Glomerular endothelial cell (primary cell): ENCODE results near the gene IRGM. TPM values are rescaled to one million over a fixed set of nuclear protein-coding genes. Genes with fewer than 3 reads are reported as not detected.
"Not testable (repeated sequence)": the region's sequence is repeated elsewhere in the genome, so short reads cannot be mapped to it uniquely, and the experiment has no call there.

ENCODE experiments used
- DNase-seq: peaks from one replicate; pipeline ENCODE4 v3.0.0-alpha.2; 2011; ENCODE audit warnings: low read depth, low spot score; ENCODE audit errors: extremely low read depth
- total RNA-seq: library from RNA; depleted of rRNA; stranded (reverse); fragments of >200 nt; gene quantifications from 2 replicates; pipeline ENCODE4 v1.2.3, GENCODE V29; 2015

IRGM gene, protein sequence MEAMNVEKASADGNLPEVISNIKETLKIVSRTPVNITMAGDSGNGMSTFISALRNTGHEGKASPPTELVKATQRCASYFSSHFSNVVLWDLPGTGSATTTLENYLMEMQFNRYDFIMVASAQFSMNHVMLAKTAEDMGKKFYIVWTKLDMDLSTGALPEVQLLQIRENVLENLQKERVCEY
- not detected in 2 replicates for total RNA-seq

DNA sequence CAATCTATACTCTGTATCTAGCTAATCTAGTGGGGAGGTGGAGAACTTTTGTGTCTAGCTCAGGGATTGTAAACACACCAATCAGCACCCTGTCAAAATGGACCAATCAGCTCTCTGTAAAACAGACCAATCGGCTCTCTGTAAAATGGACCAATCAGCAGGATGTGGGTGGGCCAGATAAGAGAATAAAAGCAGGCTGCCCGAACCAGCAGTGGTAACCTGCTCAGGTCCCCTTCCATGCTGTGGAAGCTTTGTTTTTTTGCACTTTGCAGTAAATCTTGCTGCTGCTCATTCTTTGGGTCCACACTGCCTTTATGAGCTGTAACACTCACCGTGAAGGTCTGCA lies at the start of gene IRGM:
IRGM (plus strand) TSS at position 214 of the 346 bp plus-strand sequence. CDS start 1,603 bp downstream, outside the sequence.
- not testable (repeated sequence) for DNase-seq

DNA sequence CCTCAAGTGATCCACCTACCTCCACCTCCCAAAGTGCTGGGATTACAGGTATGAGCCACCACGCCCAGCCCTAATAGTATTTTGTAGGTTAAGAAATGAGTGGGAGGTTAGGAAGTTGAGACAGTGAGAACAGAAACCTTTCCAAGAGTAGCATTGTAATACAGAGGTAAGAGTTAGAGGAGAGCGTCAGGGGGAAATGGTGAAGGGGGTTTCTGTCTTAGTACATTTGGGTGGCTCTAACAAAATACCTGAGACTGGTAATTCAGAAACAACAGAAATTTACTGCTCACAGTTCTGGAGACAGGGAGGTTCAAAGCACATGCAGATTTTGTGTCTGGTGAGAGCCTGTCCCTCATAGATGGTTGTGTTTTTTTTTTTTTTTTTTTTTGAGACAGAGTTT lies 48.9 kb upstream of the IRGM start:
- DNase-seq = no peak

DNA sequence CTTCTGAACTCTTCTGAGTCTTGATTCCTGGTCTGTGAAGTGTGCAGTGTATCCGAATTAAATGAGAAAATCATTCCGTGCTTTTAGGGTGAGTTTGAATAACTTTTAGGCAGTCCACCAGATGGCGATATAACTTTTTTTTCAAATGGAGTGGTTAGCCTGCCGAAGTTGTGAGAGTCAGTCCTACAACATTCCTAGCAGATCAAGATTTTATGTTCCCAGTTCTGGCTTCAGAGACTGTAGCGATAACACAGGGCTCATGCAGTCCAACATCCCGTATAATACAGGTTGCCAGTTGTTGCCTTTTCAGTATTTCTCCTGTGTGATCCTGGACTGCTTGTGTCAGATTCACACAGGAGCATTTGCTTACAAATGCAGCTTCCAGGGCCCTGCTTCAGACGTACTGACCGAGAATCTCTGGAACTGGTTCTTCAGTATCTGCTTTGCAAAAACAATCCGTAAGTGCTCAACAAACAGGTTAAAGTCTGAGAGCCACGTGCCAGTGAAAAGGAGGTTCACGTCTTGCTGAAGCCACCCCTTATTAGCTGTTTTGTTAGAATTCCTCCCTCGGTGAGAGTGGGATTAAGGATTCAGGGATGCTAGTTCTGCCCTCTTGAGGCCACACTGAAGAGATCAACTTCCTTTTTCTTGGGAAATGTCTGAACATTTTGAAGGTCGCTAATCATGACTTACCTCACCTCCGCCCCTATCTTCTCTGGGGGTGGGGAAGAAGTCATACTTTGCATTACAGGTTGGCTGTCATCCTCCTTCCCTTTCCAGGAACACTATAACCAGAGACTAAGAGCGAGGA lies 45.0 kb upstream of the IRGM start:
- DNase-seq = peak; percentile 56

DNA sequence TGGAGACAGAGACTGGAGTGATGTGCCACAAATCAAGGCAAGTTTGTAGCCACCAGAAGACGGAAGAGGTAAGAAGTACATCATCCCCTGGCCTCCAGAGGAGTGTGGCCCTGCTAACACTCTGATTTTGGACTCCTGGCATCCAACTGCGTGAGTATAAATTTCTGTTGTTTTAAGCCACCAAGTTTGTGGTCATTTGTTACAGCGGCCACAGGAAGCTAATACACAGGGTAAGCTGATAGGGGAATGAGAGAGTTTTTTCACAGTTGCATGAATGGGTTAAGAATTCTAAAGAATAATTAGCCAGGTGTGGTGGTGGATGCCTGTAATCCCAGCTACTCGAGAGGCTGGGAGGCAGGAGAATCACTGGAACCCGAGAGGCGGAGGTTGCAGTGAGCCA lies 41.9 kb upstream of the IRGM start:
- DNase-seq = no peak

DNA sequence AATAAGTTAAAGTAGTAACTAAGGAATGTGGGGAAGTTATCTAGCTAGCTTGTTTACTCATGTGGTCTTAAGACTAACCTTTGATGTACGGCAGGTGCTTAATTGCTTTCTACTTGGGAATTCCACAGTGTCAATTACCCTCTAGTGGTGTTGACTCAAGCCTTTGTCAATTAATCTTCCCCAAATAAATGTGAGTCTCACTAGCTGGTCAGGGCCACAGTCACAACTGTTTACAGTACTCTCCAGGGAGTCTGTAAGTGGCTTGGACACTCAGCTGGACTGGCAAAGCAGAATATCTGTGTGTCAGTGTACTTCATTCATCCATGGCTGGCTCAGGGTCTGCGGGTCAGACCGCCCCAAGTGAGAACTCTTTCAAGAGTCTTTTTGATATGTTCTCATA lies 37.0 kb upstream of the IRGM start:
- DNase-seq = no peak

DNA sequence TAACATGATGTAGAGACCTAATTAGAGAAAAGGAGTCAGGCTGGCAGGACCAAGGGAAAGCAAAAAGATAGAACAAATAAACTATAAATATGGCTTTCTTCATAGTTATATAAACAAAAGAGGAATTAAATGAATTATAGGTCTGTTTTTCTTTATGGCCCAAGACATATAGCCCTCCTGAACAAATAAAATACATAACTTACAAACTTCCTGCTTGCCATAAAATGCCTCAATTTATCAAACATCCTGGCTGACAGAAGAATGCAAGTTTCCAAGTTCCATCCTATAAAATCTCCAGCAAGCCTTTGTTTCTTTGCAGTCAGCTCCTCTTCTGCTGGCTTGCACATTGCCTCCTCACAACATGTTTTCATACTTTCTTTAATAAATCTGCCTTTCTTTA lies 31.3 kb upstream of the IRGM start:
- DNase-seq = no peak

DNA sequence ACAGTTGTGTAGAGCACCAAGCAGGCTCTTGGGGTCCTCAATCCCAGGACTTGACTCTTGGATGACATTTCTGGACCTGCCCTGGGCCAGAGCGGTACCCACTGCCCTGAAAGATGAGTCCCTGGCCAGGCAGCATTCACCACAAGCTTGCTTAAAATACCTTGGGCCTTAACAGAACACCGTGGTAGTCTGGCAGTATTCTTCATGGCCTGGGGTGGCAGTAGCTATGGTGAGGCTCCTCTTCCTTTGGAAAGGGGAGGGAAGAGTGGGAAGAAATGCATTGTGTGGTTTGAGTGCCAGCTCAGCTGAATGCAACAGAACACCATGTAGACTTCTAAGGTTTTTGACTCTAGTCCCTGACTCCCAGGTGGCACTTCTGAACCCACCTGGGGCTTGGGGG lies 29.4 kb upstream of the IRGM start:
- no peak for DNase-seq

DNA sequence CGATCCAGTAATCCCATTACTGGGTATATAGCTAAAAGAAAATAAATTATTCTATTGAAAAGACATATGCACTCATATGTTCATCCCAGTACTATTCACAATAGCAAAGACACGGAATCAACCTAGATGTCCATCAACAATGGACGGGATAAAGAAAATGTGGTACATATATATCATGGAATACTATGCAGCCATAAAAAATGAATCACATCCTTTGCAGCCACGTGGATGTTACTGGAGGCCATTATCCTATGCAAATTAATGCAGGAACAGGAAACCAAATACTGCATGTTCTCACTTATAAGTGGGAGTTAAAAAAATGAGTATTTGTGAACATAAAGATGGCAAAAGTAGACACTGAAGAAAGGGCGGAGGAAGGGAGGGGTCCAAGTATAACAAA lies 16.6 kb upstream of the IRGM start:
- DNase-seq = no peak

DNA sequence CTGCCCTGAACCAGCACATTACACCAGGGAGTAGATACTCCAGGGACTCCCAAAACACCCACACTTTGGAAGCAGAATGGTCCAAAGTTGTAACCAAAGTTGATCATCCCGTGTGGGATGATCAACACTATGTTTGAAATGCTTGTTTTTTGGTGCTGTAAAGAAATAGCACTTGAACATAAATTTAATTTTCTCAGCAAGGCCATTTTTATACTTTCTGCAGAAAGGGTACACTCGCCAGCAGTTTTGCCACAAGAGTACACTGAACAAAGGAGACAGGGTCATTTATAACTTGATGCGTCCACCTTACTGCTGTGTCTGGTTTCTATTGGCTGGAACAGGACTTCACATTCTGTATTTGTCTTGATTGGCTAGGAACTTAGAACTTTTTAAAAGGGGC lies 14.5 kb upstream of the IRGM start:
- not testable (repeated sequence) for DNase-seq

DNA sequence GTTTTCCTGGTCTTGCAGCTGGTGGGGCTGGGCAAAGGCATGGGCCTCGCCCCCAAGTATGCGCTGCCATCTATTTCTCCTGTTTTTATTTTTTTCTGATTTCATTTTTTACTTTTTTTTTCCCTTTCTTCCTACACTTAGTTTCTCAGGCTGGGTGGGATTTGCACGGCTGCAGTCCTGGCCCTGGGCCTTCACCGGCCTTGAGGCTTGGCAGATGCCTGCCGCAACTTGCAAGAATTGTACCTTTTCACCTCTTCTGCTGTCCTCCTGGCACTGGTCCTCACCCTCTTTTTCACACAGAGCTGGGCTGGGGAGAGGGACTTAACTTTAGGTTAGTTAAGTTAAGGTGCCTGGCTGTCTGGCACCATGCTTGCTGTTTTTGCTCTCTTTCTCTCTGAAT lies 10.3 kb upstream of the IRGM start:
- no peak for DNase-seq

DNA sequence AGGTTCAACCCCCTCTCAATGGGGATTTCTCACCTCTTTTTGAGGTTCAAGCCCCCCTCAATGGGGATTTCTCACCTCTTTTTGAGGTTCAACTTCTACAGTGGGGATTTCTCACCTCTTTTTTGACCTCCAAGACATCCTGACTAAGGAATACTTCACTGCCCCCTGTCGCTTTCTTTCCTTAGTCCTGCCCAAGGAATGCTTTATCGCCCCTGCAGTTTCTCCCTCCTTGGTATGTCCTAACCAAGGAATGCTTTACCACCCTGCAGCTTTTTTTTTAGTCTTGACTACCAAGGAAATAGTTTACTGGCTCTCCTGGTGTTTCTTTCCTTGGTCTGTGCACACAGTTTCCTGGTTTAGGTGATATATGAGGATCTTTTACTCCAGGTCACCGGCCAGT lies 9.6 kb upstream of the IRGM start:
- no peak for DNase-seq

DNA sequence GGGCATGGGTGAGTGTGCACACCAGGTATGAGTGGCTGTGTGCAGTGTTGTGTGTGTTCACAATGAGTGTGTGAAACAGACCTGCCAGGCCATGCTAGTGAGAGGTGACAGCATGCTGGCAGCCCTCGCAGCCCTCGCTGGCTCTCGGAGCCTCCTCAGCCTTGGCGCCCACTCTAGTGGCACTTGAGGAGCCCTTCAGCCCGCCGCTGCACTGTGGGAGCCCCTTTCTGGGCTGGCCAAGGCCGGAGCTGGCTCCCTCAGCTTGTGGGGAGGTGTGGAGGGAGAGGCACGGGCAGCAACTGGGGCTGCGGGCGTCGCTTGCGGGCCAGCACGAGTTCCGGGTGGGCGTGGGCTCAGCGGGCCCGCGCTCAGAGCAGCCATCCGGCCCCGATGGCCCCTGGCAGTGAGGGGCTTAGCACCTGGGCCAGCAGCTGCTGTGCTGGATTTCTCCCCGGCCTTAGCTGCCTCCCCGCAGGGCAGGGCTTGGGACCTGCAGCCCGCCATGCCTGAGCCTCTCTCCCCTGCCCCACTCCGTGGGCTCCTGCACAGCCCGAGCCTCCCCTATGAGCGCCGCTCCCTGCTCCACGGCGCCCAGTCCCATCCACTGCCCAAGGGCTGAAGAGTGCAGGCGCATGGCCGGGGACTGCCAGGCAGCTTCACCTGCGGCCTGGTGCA lies 999 bp upstream of the IRGM start:
- DNase-seq = not testable (repeated sequence)

DNA sequence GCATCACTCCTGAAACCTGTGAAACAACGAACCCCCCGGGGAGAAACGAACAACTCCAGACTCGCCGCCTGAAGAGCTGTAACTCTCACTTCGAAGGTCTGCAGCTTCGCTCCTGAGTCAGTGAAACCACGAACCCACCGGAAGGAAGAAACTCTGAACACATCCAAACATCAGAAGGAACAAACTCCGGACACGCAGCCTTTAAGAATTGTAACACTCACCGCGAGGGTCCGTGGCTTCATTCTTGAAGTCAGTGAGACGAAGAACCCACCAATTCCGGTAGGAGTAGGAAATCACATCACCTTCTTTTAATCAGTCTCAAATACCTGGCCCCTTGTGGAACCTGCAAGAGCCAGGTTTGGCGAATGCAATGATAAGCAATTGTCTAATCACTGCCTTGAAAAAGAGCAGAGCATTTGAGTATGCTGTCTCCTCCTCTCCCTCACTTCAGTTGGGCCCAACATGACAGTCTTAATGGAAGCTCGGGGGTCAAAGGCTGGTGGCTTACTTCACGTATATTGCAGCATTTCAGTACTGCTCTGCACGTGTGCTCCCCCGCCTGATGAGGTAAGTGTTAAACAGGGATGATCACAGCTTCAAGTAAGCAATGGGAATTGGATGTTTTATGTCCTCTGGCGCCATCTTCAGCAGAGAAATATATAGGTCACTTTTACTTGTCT lies 473 bp downstream of the IRGM start:
- peak; percentile 50 for DNase-seq

DNA sequence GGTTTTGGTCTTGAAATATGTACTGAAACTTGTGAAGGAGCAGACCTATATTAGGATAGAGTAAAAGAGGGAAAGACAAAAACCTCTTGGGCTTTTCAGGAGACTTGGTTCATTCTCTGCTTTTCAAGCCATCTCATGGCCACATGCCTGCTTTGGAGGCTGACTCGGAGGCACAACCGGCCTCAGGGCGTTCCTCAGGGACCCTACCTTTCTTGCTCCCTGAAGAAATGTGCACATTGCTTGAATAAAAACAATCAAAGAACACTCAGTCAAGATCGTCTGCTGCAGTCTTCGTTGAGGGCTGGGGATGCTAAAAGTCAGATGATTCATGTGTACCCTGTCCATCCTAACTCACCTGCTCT lies 994 bp downstream of the IRGM start:
- no peak for DNase-seq

DNA sequence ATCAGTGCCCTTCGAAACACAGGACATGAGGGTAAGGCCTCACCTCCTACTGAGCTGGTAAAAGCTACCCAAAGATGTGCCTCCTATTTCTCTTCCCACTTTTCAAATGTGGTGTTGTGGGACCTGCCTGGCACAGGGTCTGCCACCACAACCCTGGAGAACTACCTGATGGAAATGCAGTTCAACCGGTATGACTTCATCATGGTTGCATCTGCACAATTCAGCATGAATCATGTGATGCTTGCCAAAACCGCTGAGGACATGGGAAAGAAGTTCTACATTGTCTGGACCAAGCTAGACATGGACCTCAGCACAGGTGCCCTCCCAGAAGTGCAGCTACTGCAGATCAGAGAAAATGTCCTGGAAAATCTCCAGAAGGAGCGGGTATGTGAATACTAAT lies 1.9 kb downstream of the IRGM start:
- no peak for DNase-seq

DNA sequence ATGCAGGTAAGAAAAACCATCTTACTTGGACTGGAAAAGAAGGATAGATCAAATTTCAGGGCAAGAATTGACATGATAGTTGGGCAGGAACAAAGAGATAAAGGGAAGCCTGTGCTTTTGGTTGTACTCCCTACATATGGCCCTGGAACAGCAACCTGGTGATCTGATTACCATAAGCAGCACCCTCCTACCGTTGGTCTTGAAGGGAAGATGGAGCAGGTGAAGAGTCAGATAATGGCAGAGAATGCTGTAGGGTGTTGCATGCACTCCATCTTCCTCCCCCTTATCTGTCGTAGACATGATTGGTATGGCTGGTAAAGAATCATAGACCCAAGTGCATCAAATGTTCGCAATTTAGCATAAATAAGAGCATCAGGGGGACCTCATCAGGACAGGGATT lies 4.7 kb downstream of the IRGM start:
- DNase-seq = no peak

DNA sequence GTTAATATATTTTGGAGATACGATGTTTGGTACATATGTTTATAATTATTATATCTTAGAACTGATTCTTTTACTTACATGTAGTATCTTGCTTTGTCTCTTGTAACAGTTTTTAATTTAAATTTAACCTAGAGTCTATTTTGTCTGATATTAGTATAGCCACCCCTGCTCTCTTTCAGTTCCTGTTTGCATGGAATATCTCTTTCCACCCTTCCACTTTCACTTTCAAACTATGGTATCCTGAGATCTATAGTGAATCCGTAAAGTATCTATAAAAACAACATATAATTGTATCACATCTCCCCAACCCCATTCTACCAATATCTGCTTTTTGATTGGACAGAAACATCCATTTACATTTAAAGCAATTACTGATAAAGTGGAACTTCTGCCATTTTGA lies 7.2 kb downstream of the IRGM start:
- no peak for DNase-seq

DNA sequence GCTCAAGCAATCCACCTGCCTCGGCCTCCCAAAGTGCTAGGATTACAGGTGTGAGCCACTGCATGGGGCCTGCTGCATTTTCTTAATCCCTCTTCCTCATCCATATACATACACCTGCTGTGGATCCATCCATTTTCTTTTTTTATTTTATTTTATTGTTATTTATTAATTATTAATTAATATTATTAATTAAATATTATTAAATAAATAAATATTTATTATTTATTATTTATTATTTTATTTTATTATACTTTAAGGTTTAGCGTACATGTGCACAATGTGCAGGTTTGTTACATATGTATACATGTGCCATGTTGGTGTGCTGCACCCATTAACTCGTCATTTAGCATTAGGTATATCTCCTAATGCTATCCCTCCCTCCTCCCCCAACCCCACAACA lies 10.4 kb downstream of the IRGM start:
- not testable (repeated sequence) for DNase-seq

DNA sequence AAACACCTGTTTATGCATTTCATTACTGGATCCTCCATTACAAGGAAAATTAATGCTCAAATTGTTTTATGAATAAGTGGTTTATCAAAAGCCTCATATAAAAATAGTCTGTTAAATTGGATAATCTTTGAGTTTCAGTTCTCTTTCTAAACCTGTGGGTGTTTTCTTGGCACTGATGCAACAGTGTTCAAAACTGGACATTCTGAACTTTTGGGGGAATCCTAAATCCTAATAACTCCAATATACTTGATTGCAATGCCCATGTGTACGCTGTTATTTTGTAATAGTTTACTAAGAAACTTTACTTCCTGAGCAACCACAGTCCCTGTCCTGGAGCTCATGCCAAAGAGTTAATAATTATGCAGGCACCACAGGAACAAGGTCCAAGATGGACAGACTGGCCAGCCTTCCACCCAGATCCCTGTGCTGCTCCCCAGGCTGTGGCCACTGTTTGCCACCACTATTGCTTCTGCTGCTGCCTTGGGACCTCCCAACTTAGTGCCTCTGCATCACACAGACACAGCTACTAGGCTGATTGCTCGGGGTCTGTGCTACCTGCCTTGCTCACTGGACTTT lies 14.0 kb downstream of the IRGM start:
- DNase-seq = no peak

DNA sequence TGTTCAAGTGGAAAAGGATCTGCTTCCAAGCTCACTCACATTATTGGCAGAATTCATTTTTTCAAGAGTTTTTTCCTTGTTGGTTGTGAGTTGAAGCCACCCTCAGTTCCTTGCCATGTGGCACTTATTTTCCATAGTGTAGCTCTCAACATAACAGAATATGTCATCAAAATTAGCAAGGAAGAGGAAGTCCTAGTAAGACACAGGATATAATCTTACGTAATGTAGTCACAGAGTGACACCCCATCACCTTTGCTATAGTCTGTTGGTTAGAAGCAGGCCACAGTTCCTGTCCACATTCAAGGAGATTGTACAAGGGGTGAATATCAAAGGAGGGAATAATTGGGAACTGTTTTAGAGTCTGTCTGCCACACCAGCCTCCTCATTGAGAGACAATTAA lies 15.7 kb downstream of the IRGM start:
- DNase-seq = no peak

DNA sequence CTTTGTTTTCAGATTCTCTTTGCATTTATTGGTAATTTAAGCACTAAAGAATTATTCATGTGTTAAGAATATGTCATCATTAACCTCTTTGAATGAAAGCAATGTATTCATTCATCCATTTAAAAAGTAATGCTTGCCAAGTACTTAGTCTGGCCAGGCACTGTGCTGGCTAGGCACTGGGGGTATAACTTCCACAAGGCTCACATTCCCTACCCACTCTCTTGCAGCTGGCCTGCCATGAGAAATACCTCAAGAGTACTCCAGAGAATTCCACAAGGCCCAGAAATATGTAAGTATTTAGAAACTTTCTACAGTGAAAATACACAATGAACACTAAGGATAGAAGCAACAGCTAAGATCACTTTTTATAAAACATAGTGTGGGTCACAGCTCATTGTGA lies 33.0 kb downstream of the IRGM start:
- no peak for DNase-seq
